Neuronal stem cell (in vitro differentiated cells): Measurements from ENCODE around the gene KIAA2012.

Experiments used
- DNase-seq: peaks from one replicate; pipeline ENCODE4 v3.0.0-alpha.2; 2013; ENCODE audit warnings: low spot score
- H2AFZ ChIP-seq: one replicate; pipeline ENCODE4 v1.6.1; 2013; ENCODE audit warnings: mild to moderate bottlenecking, low read length, inconsistent platforms
- H2AK5ac ChIP-seq: 2 replicates; pipeline ENCODE4 v1.6.1; 2013; ENCODE audit warnings: low read depth, mild to moderate bottlenecking, inconsistent platforms, low read length, moderate library complexity, mixed read lengths
- H2BK120ac ChIP-seq: 2 replicates; pipeline ENCODE4 v1.6.1; 2013; ENCODE audit warnings: low read depth, mild to moderate bottlenecking, inconsistent platforms, low read length, moderate library complexity, mixed read lengths
- H2BK12ac ChIP-seq: one replicate; pipeline ENCODE4 v1.6.1; 2013; ENCODE audit warnings: low read length, inconsistent platforms
- H2BK15ac ChIP-seq: 2 replicates; pipeline ENCODE4 v1.6.1; 2013; ENCODE audit warnings: mild to moderate bottlenecking, low read length, inconsistent platforms, mixed read lengths
- H2BK5ac ChIP-seq: one replicate; pipeline ENCODE4 v1.6.1; 2013; ENCODE audit warnings: inconsistent platforms, mild to moderate bottlenecking, low read length, moderate library complexity
- H3K14ac ChIP-seq: one replicate; pipeline ENCODE4 v1.6.1; 2013; ENCODE audit warnings: low read length, inconsistent platforms
- H3K18ac ChIP-seq: 2 replicates; pipeline ENCODE4 v1.6.1; 2013; ENCODE audit warnings: low read length, inconsistent platforms
- H3K23ac ChIP-seq: 2 replicates; pipeline ENCODE4 v1.6.1; 2013; ENCODE audit warnings: low read depth, mild to moderate bottlenecking, mixed read lengths, low read length, inconsistent platforms; ENCODE audit not compliant: poor library complexity
- H3K27ac ChIP-seq: replicated peaks from 3 replicates; pipeline ENCODE4 v1.5.1; 2013; ENCODE audit warnings: low read length, inconsistent platforms
- H3K27me3 ChIP-seq, 3 experiments: 2 replicates each; pipeline ENCODE4 v1.6.1; 2013; ENCODE audit warnings: low read length in 3 of 3, mild to moderate bottlenecking in 2 of 3, inconsistent platforms in 1 of 3, low read depth in 1 of 3, mixed read lengths in 1 of 3, moderate library complexity in 1 of 3; ENCODE audit not compliant: control insufficient read depth in 3 of 3, insufficient read depth in 3 of 3
- H3K36me3 ChIP-seq, 2 donors: replicated peaks in 1 of 2; 2 replicates each; pipeline ENCODE4 v1.6.1; 2013; ENCODE audit warnings: low read length in 2 of 2; ENCODE audit not compliant: control insufficient read depth in 2 of 2, insufficient read depth in 2 of 2
- H3K4ac ChIP-seq: 2 replicates; pipeline ENCODE4 v1.6.1; 2013; ENCODE audit warnings: inconsistent platforms, mild to moderate bottlenecking, low read length, moderate library complexity
- H3K4me1 ChIP-seq, 2 donors: 1 replicate in 1 of 2; 2 replicates in 1 of 2; pipeline ENCODE4 v1.6.1; 2013; ENCODE audit warnings: low read length in 2 of 2, low read depth in 1 of 2; ENCODE audit not compliant: control insufficient read depth in 2 of 2, insufficient read depth in 1 of 2
- H3K4me2 ChIP-seq: one replicate; pipeline ENCODE4 v1.6.1; 2013; ENCODE audit warnings: mild to moderate bottlenecking, low read length, inconsistent platforms; ENCODE audit not compliant: insufficient read depth, poor library complexity, severe bottlenecking
- H3K4me3 ChIP-seq, 2 donors: 2 replicates each; pipeline ENCODE4 v1.5.1; 2013; ENCODE audit warnings: low read length in 2 of 2, mild to moderate bottlenecking in 2 of 2, inconsistent platforms in 1 of 2, moderate library complexity in 1 of 2
- H3K79me1 ChIP-seq: one replicate; pipeline ENCODE4 v1.6.1; 2013; ENCODE audit warnings: low read depth, mild to moderate bottlenecking, inconsistent platforms, low read length, moderate library complexity
- H3K9ac ChIP-seq: one replicate; pipeline ENCODE4 v1.6.1; 2013; ENCODE audit warnings: mild to moderate bottlenecking, low read depth, low read length, inconsistent platforms; ENCODE audit not compliant: poor library complexity
- H3K9me3 ChIP-seq, 2 donors: replicated peaks in 1 of 2; 2 replicates each; pipeline versions ENCODE3 to v1.6.1; 2013; ENCODE audit warnings: low read length in 2 of 2, mild to moderate bottlenecking in 2 of 2, inconsistent platforms in 1 of 2, low read depth in 1 of 2, mixed read lengths in 1 of 2, moderate library complexity in 1 of 2; ENCODE audit not compliant: control insufficient read depth in 2 of 2, insufficient read depth in 1 of 2
- H4K8ac ChIP-seq: one replicate; pipeline ENCODE4 v1.6.1; 2013; ENCODE audit warnings: low read depth, mild to moderate bottlenecking, inconsistent platforms, low read length, moderate library complexity
- H4K91ac ChIP-seq: one replicate; pipeline ENCODE4 v1.6.1; 2013; ENCODE audit warnings: low read length, low read depth, mild to moderate bottlenecking, inconsistent platforms; ENCODE audit not compliant: poor library complexity
- WGBS, 2 donors: extraction: QIAGEN DNeasy Blood & Tissue Kit; methylation state at CpG; one replicate each; pipeline ENCODE4 v1.1.7; 2013; ENCODE audit warnings: missing lambda C conversion rate in 2 of 2, mixed read lengths in 1 of 2; ENCODE audit not compliant: insufficient read length in 2 of 2, insufficient replicate concordance in 1 of 2; ENCODE audit errors: extremely low coverage in 2 of 2; 5-methylcytosine and 5-hydroxymethylcytosine counted together

Gene KIAA2012

DNA sequence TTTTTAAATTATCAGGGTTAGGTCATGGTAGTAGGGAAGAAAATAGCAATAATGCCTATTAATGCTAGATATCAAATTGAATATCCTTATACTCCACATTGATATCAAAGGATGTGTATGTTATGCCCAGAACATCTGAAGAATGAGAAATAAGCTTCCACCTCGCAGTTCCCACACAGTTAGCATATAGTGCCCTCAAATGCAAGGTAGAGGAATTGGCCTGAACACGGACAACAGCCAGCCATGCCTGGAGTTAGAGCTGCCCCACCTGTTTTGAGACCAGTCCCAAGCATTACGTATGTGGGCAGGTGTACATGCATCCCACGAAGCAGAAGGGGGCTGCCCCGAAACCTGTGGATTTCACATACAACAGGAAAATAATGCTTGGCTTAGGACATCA lies 85.7 kb downstream of the KIAA2012 start:
- no peak for DNase-seq

DNA sequence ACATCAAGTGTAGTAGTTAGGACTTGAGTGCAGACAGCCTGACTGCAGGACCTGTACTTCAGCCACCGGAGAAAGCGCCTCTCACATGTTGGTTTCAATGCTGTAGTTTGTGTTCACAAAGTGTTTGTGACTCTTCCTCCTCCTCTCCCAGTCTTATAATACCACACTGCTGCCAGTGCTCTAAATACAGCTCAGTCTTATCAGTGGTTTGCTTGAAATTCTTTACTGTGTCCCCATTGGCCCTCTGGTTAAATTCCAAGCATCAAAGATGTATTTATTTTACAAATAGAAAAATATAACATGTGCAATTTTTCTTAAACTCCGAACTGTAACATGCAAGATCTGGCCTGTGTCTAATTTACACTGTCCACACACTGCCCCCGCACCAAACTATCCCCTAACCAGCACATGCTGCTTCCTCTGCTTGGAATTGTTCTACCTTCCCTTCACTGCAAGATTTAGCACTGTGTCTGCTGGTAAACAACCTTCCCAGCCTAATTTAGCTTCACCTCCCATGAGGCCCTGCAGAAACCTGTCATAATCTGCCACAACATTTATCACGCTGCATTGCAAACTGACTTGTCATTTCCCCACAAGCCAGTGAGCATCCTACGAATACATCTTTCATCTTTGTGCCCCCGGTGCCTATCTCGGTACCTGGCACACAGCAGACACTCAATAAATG lies 88.2 kb downstream of the KIAA2012 start:
- no peak overlapping the region for H3K27ac ChIP-seq
- no peak overlapping the region for H4K91ac ChIP-seq
- H3K36me3 ChIP-seq, result no peaks in the 10 kb centered on the region
- H3K9me3 ChIP-seq, result no peaks in the 10 kb centered on the region
- H3K4me3 ChIP-seq, result no peak overlapping the region
- no peak overlapping the region for H2BK5ac ChIP-seq
- H2BK120ac ChIP-seq, result no peak overlapping the region
- H3K4me1 ChIP-seq, result peaks cover 6 to 8% of the 10 kb centered on the region in 2 donors
- WGBS, 2 donors, result no CpG with 5 or more reads among the region's 8 CpGs
- peaks cover 0 to 2% (median 0%) of the 10 kb centered on the region in 3 experiments for H3K27me3 ChIP-seq
- no peak overlapping the region for H3K4ac ChIP-seq
- DNase-seq, result no peak
- no peak overlapping the region for H3K14ac ChIP-seq
- H2BK12ac ChIP-seq, result no peak overlapping the region
- no peak overlapping the region for H3K9ac ChIP-seq
- no peak overlapping the region for H3K18ac ChIP-seq
- no peak overlapping the region for H2AFZ ChIP-seq
- no peak overlapping the region for H4K8ac ChIP-seq
- H2AK5ac ChIP-seq, result no peak overlapping the region
- H2BK15ac ChIP-seq, result no peak overlapping the region
- H3K79me1 ChIP-seq, result no peaks in the 10 kb centered on the region
- H3K4me2 ChIP-seq, result no peak overlapping the region
- H3K23ac ChIP-seq, result peak overlapping the region; percentile 8

More for the DNA sequence above, 85.7 kb downstream of the KIAA2012 start:
- Histone ChIP-seq H2BK15ac (no peak overlapping the region), H2AK5ac (no peak overlapping the region), H3K23ac (no peak overlapping the region), H2BK120ac (no peak overlapping the region), H3K79me1 (no peaks in the 10 kb centered on the region), H3K27me3 (peaks cover 0 to 7% (median 0%) of the 10 kb centered on the region in 3 experiments), H3K4ac (no peak overlapping the region), H3K9ac (no peak overlapping the region), H3K36me3 (no peaks in the 10 kb centered on the region), H4K91ac (no peak overlapping the region), H2BK12ac (no peak overlapping the region), H2BK5ac (no peak overlapping the region), H3K9me3 (no peaks in the 10 kb centered on the region), H3K4me1 (peaks cover 0 to under 1% of the 10 kb centered on the region in 2 donors), H4K8ac (no peak overlapping the region), H3K4me3 (no peak overlapping the region), H3K27ac (no peak overlapping the region), H3K14ac (no peak overlapping the region), H3K4me2 (no peak overlapping the region), H2AFZ (no peak overlapping the region), H3K18ac (no peak overlapping the region)
- WGBS, 2 donors, result no CpG with 5 or more reads among the region's 5 CpGs

DNA sequence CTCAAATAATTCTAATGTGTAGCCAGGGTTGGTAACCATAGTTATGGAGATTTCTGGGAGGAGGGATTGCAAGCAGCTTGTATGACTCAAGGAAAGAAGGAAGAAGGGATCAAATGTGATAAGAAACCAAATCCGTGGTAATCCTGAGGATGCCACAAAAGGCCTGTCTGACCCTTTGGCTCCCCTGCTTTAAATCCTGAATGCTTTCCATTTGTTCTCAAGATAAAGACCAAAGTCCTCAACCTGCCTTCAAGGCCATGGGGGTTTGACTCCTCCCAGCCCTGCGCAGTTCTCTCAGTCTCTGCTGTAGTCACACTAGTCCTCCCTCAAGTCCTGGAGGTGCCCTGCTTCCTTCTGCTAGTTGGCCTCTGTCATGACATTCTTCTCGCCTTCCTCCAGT lies 91.4 kb downstream of the KIAA2012 start:
- peak; percentile 31 for DNase-seq
- H3K4ac ChIP-seq, result no peak overlapping the region
- no peak overlapping the region for H2AK5ac ChIP-seq
- H4K8ac ChIP-seq, result no peak overlapping the region
- no peak overlapping the region for H3K27ac ChIP-seq
- H2BK5ac ChIP-seq, result no peak overlapping the region
- peaks cover 0 to 13% (median 0%) of the 10 kb centered on the region in 3 experiments for H3K27me3 ChIP-seq
- no peak overlapping the region for H3K4me3 ChIP-seq
- no peak overlapping the region for H2BK12ac ChIP-seq
- no peaks in the 10 kb centered on the region for H3K9me3 ChIP-seq
- H2BK15ac ChIP-seq, result no peak overlapping the region
- no CpG with 5 or more reads among the region's 3 CpGs for WGBS, 2 donors
- H4K91ac ChIP-seq, result no peak overlapping the region
- H2AFZ ChIP-seq, result no peak overlapping the region
- H3K36me3 ChIP-seq, result no peaks in the 10 kb centered on the region
- no peak overlapping the region for H3K18ac ChIP-seq
- H2BK120ac ChIP-seq, result no peak overlapping the region
- H3K79me1 ChIP-seq, result no peaks in the 10 kb centered on the region
- H3K23ac ChIP-seq, result no peak overlapping the region
- H3K4me1 ChIP-seq, result peaks cover 6 to 8% of the 10 kb centered on the region in 2 donors
- H3K14ac ChIP-seq, result no peak overlapping the region
- no peak overlapping the region for H3K9ac ChIP-seq
- no peak overlapping the region for H3K4me2 ChIP-seq

DNA sequence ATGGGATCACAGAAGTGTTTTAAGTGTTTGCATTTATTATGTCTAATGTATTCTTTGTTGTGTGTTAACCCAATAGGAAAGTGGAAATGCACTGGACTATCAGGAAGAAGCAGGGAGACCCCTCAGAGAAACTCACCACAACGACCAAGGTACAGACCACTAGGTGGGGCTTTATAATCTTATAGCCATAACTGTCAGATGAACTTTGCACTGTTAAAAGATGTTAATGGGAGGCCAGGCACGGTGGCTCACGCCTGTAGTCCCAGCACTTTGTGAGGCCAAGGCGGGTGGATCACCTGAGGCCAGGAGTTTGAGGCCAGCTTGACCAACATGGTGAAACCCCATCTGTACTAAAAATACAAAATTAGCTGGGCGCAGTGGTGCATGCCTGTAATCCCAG lies 92.2 kb downstream of the KIAA2012 start:
- Histone ChIP-seq H3K27me3 (peaks cover 0 to 21% (median 0%) of the 10 kb centered on the region in 3 experiments), H3K27ac (no peak overlapping the region)

More for the DNA sequence above, 92.2 kb downstream of the KIAA2012 start:
- Histone ChIP-seq H3K14ac (no peak overlapping the region), H3K23ac (no peak overlapping the region), H3K9ac (no peak overlapping the region), H2BK120ac (no peak overlapping the region), H3K4me1 (peaks cover 6 to 8% of the 10 kb centered on the region in 2 donors), H2AK5ac (no peak overlapping the region), H3K79me1 (no peaks in the 10 kb centered on the region), H3K36me3 (no peaks in the 10 kb centered on the region), H3K9me3 (no peaks in the 10 kb centered on the region), H3K4me2 (no peak overlapping the region), H4K8ac (no peak overlapping the region), H2BK5ac (no peak overlapping the region), H4K91ac (no peak overlapping the region), H2BK12ac (no peak overlapping the region), H3K4me3 (no peak overlapping the region), H3K18ac (no peak overlapping the region), H3K4ac (no peak overlapping the region), H2AFZ (no peak overlapping the region), H2BK15ac (no peak overlapping the region)
- no peak for DNase-seq
- no CpG with 5 or more reads among the region's 5 CpGs for WGBS, 2 donors
